ENCODE data around the gene LIN37.

Gene LIN37

DNA sequence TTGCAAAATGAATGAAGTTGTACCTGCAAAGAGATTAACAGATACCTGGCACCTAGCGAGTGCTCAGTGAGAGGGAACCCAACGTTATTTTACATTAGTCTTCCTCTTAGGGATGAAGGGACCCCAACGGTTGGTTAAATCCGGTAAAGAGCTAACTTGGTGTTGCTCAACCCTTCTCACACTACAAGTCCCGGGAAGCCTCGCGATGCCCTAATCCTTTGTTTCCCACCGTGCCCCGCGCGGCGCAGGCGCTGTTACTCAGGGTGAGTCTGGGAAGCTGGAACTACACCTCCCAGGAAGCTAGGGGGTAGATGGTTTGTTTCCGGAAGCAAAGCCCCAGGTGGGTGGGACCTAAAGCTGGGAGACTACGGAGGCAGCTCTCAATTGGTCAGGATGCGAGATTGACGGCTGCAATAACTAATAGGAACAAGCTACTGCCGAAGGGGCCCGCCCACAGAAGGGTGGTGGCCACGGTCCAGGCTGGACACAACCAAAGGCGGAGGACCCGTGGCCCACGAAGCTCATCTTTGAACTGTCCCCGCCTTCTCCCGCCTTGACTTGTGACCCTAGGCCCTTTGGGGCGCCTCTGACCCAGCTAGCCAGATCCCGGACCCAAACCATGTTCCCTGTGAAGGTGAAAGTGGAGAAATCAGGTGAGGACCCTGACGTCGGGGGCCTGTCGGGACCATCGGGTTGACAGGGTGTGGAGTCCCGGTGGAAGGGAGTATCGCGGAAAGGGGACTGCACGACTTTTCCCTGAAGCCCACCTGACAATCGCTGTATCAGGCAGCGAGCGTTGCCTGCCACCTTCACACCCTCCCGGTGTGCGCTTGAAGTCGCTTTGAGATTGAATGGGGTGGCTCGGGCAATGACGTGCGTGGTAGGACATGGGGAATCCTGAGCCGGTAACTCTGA lies at the start of gene LIN37:
Gene LIN37, plus strand, starts transcription at position 471 of the 915 bp plus-strand sequence. Its CDS starts 149 bp downstream, at position 620.
- peak; percentile 96 for DNase-seq

- peak; percentile 94 for DNase-seq
These were observed 46.0 kb upstream of the LIN37 start for GRCh38 chr19:35702223-35703012.

- peak; percentile 11 for DNase-seq
These were observed 45.0 kb upstream of the LIN37 start for GRCh38 chr19:35703343-35703742.

DNA sequence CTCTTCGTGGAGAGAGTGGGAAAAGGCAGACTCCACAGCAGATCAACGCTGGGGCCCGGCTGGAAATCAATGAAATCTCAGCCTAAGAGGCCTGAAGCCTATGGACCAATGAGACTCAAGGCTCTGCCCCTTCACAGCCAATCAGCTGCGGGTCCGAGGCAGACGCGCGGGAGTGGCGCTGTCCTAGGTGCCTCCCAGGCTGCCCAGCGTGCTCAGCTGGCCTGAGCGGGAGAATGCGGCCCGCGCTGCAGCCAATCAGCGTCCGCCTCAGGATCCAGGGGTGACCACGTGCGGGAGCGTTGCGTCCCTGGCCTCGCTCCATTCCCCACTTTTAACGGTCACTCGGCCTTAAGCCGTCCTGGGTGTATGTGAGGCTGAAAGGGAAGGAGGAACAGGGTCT lies 44.2 kb upstream of the LIN37 start, which contains the start of gene ZBTB32:
Gene ZBTB32, plus strand, starts transcription at position 341 of the 400 bp plus-strand sequence. CDS start 10,069 bp downstream, outside the sequence.
- no peak for DNase-seq

DNA sequence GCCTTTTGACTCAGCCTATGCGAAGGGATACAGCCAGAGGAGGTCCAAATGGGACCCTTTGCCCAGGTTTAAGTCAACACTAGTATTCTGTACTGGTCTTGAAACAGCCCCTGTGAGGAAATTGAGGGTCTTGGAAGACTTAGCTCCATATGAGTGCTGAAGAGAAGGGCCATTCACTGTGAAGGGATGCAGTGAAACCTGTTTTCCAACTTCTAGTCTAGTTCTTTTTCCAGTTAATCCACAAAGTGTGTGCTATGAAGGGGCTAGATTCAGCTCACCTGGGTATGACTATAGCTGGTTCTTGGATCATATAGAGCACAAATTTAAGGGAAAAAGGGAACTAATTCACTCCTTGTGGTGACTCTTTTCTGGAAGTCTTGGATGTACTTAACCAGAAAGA lies 40.0 kb upstream of the LIN37 start:
- no peak for DNase-seq

DNA sequence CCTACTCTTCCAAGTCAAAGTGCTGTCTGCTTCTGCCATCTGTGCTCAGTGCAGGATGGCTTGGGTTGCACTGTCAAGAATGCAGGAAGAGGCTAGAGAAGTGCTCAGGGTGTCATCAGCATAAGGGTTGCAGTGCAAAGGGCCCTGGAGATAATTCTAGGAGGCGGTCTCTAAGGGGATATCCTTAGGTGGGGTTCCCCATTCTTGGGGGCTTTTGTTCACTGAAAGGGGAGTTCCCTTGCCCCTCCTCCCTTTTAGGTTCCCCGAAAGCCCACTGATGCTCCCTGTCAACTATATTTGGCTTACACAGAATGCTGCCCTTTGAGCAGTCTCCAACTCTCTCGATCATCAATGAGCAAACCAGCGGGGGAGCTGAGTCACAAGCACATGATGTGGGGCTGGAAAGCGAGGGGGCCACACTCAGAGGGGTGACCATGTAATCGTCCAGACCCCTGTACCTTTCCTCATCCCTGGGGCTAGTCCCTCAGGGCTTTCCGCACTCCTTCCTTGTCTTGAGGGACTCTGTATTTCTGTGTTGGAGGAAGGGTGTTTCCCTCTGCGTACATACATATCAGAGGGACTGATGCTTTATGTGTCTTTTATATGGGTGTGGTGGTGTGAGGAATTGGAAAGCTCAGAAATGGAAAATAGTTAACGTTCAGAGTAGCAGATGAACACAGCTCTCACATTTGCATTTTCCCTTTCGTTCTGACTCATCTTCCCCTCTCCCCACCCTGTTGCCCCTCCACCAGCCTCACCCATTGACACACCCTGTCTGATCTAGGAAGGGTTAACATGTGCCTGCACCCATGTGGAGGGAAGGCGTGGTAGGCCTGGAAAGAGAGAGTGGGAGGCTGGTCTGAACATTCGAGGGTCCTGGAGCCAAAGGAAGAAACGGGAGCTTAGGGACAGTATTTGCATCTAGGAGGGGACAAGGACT lies 37.3 kb upstream of the LIN37 start:
- DNase-seq: no peak

DNA sequence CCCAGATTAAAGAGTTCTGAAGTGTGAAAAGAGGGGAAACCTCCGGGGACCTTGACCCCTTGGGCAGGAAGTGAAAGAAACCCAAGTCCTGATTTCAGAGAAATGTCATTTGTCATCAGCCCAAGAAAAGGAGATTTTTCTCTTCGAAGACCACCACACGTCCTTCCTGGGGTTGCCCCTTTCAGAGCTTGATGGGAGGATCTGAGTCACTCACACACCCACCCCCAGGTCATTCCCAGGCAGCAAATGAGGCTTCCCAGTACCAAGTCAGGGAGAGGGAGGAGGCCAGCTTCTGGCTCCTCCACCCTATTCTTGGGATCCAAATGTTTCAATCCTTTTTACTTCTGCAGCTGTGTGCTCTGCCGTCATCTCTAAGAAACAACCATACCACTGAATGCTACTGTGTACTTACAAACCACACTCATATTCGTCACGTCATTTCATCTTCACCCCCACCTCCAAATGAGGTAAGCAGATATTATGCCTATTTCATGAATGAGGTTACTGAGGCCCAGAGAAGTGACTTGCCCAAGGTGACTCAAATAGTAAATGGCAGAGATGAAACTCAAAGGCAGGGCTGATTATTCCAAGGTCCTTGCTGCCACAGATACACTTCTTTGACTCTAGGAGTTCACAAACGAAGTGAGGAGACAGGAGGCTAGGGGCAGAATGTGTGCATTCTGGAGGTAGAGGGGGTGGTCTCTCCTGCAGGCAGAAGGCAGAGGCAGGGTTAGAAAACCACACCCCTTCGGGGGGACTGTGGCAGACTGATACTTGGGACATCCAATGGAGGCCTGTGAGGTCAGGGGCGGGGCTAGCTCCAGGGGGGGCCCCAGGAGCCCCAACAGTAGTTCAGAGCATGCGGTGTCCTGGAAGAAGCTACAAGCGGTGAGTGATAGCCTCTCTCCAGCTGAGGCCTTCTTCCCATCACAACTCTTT lies 35.5 kb upstream of the LIN37 start:
- no peak for DNase-seq

GRCh38 chr19:35713506-35713850 lies 34.9 kb upstream of the LIN37 start:
- DNase-seq: no peak

- DNase-seq: no peak
These were observed 34.4 kb upstream of the LIN37 start for GRCh38 chr19:35713904-35714495.

GRCh38 chr19:35714601-35715354 lies 33.6 kb upstream of the LIN37 start:
- peak; percentile 14 for DNase-seq

DNA sequence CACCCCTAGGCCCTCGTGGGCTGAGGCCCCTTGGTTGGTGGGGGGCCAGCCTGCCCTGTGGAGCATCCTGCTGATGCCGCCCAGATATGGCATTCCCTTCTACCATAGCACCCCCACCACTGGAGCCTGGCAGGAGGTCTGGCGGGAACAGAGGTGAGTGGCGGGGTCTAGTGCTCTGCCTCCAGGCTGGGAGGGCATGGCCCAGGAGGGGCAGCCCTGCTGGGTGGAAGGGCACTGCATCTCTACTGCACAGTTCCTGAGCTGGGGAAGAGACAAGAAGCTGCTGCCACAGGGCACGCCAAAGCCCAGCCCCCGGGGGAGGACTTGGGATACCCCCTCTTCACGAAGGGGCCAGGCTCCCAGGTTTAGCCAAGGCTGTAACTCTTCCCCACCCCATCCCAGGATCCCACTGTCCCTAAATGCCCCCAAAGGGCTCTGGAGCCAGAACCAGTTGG lies 33.0 kb upstream of the LIN37 start:
- DNase-seq: no peak

DNA sequence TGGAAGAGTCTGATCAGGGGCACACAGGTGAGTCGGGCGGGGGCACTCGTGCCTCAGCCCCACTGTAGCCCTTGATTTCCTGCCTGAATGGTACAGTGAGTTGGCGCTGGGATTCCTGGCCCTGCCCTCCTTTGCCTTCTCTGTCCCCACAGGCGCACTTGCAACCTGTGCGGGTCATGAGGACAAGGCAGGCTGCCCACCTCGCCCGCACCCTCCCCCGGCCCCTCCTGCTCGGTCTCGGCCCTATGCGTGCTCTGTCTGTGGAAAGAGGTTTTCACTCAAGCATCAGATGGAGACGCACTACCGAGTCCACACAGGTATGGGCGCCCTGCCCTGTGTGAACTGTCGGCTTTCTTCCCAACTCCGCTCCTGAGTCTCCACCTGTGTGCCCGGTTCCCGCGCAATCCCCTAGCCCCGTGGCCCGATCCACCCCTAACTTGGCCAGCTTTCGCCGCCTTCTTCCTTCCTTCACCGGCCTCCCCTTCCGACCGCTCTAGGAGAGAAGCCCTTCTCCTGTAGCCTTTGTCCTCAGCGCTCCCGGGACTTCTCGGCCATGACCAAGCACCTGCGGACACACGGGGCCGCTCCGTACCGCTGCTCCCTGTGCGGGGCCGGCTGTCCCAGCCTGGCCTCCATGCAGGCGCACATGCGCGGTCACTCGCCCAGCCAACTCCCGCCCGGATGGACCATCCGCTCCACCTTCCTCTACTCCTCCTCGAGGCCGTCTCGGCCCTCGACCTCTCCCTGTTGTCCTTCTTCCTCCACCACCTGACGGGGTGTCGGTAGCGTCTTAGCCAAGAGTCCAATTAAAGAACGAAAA lies 32.2 kb upstream of the LIN37 start:
- DNase-seq: peak; percentile 5

DNA sequence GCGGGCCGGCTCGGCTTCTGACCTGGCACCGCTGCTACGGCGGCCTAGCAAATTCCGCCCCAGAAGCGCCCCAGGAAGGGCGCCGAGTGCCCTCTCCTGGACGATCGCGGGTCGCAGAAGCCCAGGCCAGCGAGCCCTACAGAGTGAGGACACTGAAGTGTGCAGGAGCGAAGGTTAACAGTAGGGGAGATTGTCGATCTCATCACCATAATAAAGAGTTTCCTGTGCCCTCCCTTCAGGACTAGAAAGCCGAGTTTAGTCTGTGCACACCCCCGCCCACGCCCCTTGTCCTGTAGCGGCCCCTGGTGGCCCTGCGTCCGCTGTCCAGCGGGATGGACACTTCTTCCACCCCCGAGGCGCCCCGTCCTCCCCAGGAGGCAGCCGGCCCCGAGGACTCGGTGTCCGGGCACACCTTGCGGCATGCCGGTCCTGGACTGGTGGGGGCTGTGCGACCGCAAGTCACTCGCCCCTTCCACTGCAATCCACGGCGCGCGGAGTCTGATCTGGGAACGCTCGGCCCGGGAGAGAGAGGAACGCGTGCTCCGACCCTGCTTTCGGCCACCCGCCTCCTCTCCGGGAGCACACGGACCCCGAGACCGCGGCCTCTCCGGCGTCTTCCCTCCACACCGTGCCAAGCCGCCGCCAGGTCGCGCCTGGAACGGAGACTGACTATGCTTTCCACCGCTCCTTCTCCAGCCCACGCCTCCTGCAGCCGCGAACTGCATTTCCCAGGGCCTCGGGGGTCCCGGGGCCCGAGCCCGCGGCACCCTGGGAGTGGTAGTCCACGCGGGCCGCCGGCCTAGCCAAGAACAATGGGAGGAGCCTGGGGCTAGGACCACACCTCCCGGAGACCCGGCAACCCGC lies 31.3 kb upstream of the LIN37 start:
- DNase-seq: peak; percentile 95

- no peak for DNase-seq
These were observed 30.6 kb upstream of the LIN37 start, which contains the start of gene KMT2B for GRCh38 chr19:35717665-35718344. Gene KMT2B, plus strand, starts transcription at chr19:35718003. Its CDS starts 16 bp downstream, at chr19:35718019.

GRCh38 chr19:35718345-35719041 lies 29.9 kb upstream of the LIN37 start:
- DNase-seq: peak; percentile 30

DNA sequence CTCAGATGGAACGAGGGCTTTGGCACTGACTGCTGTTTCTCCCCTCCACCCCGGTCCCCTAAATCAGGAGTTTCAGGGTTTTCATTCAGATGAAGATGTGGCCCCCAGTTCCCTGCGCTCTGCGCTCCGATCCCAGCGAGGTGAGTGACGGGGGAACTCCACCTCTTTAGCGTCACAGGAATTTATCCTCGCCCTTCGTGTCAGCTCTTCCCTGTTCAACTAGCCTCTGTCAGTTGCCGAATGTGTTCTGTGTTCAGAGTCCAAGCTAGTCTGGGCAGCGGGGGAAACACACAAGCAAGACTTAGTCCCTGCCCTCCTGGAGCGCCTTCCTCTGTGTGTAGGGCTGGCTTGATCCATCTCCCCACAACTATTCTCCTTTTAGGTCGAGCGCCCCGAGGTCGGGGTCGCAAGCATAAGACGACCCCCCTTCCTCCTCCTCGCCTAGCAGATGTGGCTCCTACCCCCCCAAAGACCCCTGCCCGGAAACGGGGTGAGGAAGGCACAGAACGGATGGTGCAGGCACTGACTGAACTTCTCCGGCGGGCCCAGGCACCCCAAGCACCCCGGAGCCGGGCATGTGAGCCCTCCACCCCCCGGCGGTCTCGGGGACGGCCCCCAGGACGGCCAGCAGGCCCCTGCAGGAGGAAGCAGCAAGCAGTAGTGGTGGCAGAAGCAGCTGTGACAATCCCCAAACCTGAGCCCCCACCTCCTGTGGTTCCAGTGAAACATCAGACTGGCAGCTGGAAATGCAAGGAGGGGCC lies 28.8 kb upstream of the LIN37 start:
- DNase-seq: no peak

Measured in RPMI8226 (cell line).